Left lobe of liver (tissue), 2 donors: ENCODE data around the gene PRIMA1. TPM values are rescaled to one million over a fixed set of nuclear protein-coding genes. Genes with fewer than 3 reads are reported as not detected.

Experiments used
- ATAC-seq: fragments of 200-7000 bp; cut with Tn5 transposase; one replicate; pipeline ENCODE4 v1.9.1; 2020; ENCODE audit warnings: mild to moderate bottlenecking, moderate library complexity
- DNase-seq: peaks from one replicate; pipeline ENCODE4 v3.0.0-alpha.2; 2020; ENCODE audit warnings: low spot score
- total RNA-seq: library from RNA; stranded (reverse); gene quantifications from one replicate; pipeline ENCODE4 v1.2.1, GENCODE V29; 2021
- donor health status: DM: no; HTN: no; CAD: no; lungs with moderate emphysema.
- donor health status: DM: no; HTN: yes; CAD: no.

PRIMA1 gene
- total RNA-seq, 1 donor from 2014 or later, result 0.30 TPM

GRCh38 chr14:93688239-93688666 is 100.0 kb downstream of the PRIMA1 start:
- DNase-seq, result no peak
- no peak for ATAC-seq

GRCh38 chr14:93686268-93686667 is 102.0 kb downstream of the PRIMA1 start:
- ATAC-seq (no peak), DNase-seq (no peak)

GRCh38 chr14:93685121-93685895 is 103.0 kb downstream of the PRIMA1 start:
- ATAC-seq, result no peak
- no peak for DNase-seq

GRCh38 chr14:93683226-93683625 is 105.1 kb downstream of the PRIMA1 start:
- ATAC-seq (no peak), DNase-seq (no peak)

DNA sequence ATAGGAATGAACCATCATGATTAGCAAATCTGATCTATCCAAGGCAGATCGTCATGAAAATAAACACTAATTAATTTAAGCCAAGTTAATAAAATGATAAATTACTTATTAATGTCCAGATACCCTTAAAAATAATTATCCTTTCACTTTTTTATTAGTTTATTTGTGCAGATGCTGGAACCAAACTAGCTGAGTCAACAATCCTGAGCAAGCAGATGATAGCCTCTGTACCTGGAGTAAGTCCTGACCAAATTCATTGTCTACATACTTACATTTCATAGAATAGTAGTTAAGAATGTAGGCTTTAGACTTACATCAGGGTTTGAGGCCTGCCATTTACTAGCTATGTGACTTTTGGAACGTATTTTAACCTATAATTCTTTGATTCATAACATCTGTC is 105.8 kb downstream of the PRIMA1 start:
- ATAC-seq (no peak), DNase-seq (no peak)

DNA sequence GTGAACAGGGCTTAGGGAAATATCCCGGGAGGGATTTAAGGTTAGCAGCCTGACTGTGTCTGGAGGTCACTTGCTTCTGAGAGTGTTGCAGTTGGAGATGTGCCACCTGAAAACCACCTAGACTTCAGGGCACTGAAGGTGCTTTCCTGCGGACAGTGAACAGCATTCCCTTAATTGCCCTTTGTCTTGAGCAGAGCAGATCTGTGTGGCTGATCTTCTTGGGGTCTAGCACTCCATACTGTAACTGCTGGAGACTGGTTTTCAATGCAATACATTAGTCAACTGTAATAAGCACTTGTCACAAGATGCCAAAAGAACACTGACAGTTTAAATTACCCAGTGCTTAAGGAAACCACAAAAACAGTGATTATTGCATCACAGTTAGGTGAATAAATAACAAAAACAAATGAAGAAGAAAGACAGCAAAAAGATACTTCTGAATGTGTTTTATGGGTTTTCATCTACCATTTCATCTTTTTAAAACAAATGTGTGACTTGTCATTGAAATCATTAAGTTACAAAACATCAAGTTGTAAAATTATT is 111.8 kb downstream of the PRIMA1 start:
- DNase-seq, result no peak
- ATAC-seq, result no peak

DNA sequence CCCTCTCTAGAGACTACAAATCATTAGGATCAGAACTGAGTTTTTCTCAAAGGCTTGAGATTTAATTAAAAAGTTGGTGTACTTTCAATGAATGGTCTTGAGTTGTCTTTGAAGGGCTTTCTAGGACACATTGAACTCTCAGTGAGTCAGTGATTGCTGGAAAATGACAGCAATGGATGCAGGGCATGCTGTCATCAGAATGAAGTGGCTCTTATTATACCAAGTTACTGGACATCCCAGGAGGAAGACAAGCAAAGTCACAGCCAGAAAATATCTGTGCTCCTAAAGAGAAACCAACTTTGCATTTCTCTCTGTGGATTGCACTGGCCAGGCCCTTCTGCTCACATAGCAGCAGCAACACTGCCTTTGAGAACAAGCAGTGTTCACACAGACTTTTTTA is 112.6 kb downstream of the PRIMA1 start:
- no peak for DNase-seq
- ATAC-seq, result no peak

DNA sequence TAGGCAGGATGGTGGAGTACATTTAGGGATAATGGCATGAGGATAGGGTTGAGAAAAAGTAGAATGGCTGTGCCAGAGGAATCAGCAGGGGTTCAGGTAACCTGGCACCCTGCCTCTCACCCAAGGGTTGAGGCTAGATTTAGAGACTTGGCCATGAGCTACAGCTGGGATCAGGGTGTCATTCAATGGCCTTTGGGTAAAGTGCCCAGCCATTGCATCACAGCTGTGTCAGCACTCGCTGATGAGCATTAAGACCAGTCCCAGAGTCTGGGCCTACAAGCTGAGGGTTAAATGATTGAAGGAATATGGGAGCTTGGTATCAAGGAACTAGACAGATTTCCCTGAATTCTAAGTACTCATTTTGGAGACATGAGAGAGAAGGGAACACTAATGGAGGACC is 113.9 kb downstream of the PRIMA1 start:
- DNase-seq (no peak), ATAC-seq (no peak)

GRCh38 chr14:93669632-93670031 is 118.7 kb downstream of the PRIMA1 start:
- DNase-seq, result no peak

More at GRCh38 chr14:93669632-93670031, 118.7 kb downstream of the PRIMA1 start:
- no peak for ATAC-seq

Other genes starting within 250 kb of the PRIMA1 start
- gene FAM181A, start 138.9 kb upstream of the PRIMA1 start, total RNA-seq, result not detected
- 0.20 TPM for gene ASB2, start 188.1 kb upstream of the PRIMA1 start, total RNA-seq
- gene CCDC197, start 208.8 kb upstream of the PRIMA1 start, total RNA-seq, result not detected
- gene OTUB2, start 237.9 kb upstream of the PRIMA1 start, total RNA-seq, result 1.1 TPM